NCI-H526 treated with DMSO at 0.1 percent for 48 hours (cell line): Measurements from ENCODE around the gene TBC1D9.
"Not testable (repeated sequence)": the region's sequence is repeated elsewhere in the genome, so short reads cannot be mapped to it uniquely, and the experiment has no call there.

Experiments
- DNase-seq: peaks from one replicate; lab custom pipeline; 2025; lab: John Stamatoyannopoulos, UW

TBC1D9 gene

DNA sequence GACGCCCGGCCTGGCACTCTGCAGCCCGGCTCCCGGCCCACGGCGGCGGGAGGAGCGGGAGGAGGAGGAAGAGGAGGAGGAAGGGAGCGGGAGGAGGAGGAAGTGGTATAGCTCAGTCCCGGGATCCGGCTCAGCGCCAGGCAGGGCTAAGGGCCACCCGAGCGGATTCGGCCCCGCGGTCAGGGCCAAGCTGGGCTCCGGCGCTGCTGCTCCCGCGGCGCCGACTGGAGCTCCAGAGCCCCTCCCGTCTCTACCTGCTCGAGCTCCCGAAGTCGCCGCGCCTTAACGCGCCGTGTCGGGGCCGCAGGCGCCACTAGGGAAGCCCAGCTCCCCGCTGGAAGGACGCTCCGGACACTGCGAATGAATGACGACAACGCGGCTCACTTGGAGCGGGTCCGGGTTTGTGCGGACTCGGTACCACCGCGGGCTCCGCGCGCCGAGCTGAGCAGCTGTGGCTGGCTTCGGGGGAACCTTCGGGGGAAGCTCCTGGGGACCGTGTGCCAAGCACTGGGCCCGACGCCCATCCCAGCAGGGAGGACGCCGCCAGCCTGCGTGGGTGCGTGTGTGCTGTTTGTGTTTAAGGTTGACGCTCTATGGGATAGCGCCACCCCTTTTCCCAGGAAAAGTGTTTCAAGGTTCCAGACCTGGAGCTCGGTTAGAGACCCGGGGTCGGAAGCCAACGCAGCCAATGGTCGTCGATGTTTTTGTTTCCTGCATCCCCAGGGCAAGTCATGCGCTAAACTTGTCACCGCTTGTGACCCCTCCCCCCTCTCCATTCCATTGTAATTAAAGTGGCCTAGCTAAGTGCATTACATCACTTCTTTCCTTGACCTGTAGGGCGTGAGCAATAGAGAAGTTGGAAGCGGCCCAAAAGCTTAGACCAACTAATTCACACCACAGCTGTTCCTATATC, at the start of gene TBC1D9:
TBC1D9 (minus strand) TSS at position 67 of the 913 bp plus-strand sequence. CDS start 340 bp downstream, outside the sequence.
- DNase-seq: peak; percentile 89

DNA sequence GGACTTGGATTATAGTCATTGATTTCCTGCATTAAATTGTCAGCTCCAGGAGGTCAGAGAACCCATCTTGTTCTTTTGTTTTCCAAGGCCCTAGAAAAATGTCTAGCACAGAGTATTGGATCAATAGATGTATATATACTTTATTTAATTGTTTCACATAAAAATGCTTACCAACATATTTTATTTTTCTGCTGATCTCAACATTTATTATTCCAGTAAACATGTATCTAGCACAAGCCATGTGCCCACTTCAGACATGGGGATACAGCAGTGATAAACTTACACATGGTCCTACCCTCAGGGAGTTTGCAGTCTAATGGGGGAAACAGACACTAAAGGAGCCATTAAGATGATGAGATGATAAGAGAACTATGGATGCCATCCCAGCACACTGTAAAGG, 49.1 kb upstream of the TBC1D9 start:
- no peak for DNase-seq

DNA sequence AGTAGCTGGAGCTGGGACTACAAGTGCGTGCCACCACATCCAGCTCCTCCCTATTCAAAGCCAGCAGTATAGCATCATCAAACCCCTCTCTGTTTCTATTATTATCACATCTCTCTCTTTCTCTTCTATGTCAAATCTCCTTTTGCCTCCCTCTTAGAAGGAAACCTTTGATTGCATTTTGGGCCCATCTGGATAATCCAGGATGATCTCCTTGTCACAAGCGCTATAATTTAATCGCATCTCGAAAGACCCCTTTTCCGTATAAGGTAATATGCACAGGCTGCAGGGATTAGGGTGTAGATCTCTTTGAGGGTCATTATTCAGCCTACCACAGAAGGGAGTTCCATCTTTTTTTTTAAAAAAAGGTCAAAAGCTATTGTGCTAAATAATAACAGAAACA, 46.4 kb upstream of the TBC1D9 start:
- no peak for DNase-seq

DNA sequence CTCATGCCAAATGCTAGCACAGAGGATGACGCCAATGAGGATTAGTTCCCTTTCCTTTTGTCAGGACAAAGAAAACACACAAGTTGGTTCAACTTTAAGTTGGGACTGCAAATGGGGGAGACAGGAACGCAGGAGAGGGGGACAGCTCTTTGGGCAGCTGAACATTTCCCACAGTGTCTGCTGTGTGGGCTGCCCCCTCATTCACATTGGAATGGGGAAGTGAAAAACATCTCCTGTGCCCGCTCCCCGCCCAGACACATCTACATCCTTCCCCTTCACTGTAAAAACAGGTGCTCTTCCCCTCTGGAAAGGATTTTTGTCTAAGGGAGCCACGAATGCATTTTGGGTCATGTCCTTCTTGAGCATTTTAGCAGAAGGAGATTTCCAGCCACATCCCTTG, 44.5 kb upstream of the TBC1D9 start:
- DNase-seq: no peak

DNA sequence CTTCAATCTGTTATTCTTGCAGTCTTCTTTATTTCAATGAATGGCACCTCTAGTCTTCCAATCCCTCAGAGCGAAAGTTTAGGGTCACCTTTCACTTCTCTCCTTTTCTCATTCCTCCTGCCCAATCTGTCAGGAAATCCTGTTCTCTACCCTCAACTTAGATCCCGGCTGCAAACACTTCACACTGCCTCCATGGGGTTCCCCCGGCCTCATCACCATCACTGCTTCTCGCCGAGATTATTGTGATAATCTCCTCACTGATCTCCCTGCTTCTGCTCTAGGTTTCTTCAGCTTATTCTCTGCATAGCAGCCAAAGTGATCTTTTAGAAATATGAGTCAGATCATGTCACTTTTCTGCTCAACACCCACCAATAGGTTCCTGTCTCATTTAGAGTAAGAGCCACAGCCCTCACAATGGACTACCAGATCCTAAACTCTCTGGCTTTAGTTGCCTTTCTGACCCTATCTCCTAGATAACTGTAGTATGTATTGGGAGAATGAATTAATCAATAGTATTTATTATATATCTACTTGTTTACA, 43.6 kb upstream of the TBC1D9 start:
- no peak for DNase-seq

DNA sequence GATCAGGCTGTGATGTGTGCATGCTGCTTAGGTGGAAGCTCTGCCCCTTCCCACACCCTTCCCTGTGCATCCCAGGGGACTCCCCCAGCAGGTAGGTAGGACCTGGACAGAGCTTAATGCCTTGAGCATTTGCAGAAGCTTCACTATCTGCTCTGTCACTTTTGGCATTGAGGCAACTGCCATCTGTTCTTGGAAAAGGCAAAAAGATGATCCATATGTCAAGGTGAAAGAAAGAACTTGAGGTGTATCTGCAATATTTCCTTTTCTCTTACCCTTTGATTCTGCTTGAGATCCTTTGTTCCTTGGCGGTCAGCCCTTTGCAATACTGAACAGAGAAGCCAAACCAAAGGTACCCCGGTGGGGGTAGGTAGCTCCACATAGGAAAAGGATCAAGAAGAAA, 37.1 kb upstream of the TBC1D9 start:
- no peak for DNase-seq

DNA sequence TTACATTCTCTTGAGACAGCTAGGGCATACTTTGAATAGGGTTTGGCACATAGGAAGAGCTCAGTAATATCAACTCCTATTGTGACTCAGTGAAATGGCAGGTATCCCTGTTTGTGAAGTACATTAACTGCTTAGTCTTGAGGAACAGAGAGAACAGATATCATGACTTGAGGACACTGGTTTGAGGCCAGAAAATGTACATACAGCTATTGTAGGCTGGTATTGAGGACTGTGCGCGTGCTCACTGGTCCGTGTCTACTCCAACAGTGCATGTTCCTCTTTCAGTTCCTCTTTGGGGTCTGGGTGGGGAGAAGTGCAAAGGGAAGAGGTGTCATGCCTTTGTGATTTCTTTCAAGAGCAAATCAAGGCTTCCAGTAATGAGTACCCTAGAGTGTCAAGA, 34.6 kb upstream of the TBC1D9 start:
- DNase-seq: no peak

DNA sequence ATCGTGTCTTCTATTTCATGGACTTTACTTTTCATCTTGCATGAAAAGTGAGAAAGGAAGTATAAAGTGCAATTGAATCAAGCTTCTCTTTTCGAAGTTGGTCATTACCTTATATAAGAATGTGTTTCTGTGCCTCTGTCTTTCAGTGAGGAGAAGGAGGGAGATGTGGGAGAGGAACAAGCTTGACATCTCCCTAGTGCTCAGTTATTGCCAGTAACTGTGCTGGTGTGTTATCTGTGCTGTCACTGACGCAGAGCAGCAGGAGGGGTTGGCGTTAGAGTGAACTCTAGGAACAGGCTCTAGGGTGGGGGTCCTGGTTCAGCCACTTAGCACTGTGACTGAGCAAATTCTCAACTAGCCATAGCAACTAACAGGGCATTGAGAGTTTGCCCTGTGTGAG, 34.0 kb upstream of the TBC1D9 start:
- DNase-seq: no peak

DNA sequence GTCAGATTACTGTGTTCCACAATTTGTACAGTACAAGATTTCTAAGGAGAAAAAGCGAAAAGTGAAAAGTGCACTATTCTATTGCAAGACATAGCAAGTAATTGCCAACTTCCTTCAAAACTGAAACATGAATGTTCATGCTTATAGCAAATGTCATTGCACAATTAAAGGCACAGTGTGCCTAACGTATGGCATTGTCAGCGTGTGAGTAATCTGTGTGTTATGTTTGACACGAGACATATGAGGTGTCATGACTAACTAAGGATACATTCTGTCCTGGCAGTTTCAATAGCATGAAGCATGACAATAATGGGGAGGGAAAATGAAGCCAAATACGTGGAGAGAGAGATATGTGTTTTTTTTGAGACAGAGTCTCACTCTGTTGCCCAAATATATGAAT, 33.6 kb upstream of the TBC1D9 start:
- DNase-seq: no peak

DNA sequence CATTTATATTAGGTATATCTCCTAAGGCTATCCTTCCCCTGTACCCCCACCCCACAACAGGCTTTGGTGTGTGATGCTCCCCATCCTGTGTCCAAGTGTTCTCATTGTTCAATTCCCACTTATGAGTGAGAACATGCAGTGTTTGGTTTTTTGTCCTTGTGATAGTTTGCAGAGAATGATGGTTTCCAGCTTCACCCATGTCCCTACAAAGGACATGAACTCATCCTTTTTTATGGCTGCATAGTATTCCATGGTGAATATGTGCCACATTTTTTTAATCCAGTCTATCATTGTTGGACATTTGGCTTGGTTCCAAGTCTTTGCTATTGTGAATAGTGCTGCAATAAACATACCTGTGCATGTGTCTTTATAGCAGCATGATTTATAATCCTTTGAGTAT, 26.6 kb upstream of the TBC1D9 start:
- not testable (repeated sequence) for DNase-seq

DNA sequence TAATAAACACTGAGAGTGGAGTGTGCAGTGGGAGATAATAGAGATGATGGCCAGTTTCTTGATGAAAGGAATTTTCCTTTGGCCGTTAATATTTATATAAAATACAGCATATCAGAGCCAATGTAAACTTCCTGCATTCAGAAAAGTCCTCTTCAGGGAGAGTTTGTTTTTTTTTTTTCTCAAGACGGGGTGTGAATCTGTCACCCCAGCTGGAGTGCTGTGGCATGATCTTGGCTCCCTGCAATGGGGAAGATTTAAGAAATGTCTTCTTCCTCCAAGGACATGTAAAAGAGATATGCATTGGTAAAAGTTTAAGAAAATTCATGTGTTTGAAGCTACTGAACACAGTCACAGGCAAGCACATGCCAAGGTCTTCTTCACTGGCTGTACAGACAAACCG, 25.4 kb upstream of the TBC1D9 start:
- no peak for DNase-seq

DNA sequence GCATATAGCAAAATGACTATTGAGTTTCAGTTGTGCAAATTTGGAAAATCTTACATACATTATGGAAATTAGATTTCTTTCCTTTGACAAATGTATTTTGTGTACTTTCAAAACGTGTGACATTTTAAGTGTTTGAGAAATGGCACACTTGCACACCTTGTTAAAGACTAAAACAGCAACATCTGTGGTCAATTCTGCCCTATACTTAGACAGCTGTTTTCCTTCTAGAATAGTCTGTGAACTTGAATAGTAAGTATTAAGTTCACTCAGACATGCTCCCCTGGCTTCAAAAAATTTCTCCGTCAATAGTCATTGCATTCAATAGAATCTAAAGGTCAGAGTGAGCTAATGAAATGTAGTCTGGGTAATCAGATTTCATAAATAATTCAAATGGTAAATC, 21.7 kb upstream of the TBC1D9 start:
- no peak for DNase-seq

DNA sequence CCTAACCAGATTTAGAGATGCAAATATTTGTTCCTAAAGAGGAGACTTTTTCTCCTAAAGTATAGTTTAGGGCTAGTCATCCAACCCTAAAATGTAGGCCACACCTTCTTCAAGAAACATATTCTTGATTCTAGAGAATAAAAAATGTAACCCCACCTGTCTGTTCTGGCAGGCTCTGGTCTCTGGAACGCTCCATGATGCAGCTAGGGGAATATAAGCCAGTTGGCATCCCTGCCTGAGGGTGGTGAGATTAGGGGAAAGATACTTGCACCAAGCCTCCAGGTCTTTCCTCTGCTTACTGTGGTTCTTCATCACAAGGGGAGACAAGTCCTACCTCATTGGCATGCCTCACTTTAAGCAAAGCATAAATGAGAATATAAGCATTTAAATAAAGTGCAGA, 21.2 kb upstream of the TBC1D9 start:
- no peak for DNase-seq

DNA sequence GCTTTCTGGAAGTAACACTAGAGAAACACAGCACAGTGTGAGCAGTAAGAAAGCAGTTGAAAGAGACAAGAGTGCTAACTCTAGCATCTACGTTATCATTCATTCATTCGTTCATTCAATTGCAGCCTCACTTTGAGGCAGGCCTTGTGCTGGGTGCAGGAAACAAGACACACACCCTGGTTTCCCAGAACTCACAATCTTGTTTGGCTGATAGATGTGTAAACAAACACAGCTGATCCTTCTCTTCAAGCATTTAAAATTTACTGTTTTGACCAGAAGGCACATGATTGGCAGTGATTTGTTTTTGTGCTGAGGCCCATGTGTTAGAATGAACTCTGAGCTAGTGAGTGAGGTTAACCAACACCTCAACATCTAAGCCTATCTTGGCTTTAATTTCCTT, 20.4 kb upstream of the TBC1D9 start:
- DNase-seq: no peak

DNA sequence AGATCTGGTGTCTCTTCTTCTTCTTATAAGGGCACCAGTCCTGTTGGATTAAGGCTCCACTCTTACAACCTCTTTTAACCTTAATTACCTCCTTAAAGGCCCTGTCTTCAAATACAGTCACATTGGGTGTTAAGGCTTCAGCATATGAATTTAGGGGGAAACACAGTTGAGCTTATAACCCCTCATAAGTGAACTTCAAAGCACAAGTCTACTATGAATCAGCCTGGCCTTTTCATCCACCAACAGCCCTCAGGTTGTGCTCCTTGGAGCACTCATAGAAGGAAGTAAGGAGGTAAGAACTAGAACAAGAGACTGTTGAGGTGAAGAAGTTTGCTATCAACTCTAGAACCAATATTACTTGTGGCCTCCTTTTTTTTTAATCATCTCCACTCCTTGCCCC, 18.8 kb upstream of the TBC1D9 start:
- no peak for DNase-seq

DNA sequence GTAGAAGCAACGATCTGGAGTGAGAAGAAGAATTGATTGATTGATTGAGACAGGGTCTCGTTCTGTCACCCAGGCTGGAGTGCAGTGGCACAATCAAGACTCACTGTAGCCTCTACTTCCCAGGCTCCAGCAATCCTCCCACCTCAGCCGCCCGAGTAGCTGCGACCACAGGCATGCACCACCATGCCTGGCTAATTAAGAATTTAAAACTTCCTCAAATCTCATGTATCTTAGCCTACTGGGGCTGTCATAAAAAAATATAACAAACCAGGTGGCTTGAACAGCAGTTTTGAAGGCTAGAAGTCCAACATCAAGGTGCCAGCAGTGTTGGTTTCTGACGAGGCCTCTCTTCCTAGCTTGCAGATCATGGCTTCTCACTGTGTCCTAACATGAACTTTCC, 18.3 kb upstream of the TBC1D9 start:
- no peak for DNase-seq

DNA sequence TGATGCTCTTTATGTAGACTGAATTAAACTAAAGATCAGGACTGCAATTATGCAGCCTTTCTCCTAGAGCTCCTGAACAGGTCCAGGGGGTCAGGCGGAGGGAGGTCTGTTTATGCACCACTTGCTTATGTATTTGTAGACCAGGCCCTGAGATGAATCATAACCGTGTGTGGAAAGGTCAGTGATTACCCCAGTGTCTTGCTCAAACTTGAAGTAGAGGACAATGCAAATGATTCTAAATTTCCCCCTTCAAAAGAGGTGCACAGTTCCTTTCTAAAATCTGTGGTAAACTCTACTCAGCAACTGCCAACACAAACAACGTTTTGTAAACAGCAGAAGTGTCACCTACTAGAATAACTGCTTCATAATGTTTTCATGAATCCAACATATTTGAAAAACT, 13.0 kb upstream of the TBC1D9 start:
- DNase-seq: no peak

DNA sequence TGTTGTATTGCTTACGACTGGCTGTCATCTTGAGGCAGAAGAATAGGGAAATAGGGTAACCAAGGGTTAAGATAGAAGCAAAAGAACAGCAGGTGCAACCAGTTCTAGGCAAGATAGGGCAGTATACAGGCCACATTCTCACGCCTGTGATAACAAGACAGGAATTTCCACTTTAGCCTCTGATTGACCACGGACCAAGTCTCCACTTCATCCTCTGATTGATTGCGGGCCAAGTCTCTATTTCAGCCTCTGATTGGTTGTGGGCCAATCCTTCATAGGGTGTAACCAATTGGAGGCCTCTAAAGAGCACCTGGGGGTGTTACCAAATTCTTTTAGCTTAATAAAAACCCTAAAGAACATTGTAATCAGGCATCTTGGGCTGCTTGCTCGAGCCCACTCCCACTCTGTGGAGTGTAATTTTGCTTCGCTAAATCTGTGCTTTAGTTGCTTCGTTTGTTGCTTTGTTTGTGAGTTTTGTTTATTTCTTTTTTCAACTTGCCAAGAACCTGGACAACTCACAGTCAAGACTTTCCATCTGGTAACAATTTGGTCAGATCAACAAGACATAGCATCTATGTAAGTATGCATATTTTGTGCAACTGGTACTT, 8.7 kb upstream of the TBC1D9 start:
- DNase-seq: no peak

DNA sequence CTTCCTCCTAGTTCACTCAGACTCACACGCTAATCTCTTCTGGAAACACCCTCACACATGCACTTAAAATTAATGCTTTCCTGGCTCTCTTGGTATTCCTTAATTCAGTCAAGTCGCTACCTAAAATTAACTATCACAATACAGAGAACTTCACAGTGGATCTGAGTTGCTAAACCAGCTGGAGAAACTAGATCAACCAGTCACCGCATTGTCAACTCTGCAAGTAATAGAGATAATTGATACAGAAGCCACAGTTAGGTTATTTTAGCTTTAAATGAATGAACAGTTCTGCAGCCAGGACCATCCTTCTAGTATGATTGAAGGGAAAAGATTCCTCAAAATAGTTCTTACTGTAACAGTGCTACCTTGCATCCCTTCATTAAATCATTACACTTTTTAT, 6.0 kb upstream of the TBC1D9 start:
- DNase-seq: no peak

DNA sequence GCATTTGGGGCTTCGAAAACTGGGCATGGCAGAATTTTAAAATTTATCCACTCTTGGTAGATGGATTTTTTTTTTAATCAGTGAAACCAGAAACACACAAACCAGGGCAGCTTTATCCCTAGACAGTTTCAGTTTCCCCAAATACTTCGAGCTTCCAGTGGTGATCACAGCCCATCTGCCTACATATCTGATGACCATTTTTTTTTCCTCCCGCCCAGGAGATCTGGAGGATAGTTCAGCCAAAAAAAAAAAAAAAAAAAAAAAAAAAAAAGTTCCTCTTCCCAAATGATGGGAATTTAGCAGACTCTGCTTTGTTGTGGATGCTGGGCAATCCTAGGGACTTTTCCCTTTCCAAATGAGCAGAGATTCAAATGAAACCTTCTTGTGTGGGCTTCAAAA, 1.0 kb upstream of the TBC1D9 start:
- no peak for DNase-seq

DNA sequence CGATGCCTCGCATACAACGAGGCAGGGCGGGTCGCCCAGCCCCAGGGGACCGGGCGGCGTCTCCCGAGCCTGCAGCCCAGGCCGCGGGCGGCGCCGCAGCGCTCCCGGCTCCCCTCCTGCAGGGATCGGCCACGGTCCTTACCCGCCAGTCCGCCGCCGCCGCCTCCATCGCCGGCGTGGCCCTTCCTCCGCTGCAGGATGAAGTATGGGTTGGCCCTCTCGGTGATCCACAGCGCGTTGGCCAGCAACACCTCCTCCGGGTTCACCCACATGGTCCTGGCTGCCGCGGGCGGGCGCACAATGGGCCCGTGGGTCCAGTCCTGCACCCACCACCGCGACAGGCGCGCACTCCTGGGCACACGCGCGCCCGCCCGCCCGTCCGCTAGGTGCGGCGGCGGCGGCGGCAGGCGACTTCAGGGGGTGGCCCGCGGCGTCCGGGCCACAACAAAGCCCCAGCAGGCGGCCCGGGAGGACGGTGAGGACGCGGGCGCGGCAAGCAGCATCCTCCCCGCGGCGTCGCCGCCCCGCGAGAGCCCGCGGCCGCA, 339 bp downstream of the TBC1D9 start:
- peak; percentile 80 for DNase-seq

DNA sequence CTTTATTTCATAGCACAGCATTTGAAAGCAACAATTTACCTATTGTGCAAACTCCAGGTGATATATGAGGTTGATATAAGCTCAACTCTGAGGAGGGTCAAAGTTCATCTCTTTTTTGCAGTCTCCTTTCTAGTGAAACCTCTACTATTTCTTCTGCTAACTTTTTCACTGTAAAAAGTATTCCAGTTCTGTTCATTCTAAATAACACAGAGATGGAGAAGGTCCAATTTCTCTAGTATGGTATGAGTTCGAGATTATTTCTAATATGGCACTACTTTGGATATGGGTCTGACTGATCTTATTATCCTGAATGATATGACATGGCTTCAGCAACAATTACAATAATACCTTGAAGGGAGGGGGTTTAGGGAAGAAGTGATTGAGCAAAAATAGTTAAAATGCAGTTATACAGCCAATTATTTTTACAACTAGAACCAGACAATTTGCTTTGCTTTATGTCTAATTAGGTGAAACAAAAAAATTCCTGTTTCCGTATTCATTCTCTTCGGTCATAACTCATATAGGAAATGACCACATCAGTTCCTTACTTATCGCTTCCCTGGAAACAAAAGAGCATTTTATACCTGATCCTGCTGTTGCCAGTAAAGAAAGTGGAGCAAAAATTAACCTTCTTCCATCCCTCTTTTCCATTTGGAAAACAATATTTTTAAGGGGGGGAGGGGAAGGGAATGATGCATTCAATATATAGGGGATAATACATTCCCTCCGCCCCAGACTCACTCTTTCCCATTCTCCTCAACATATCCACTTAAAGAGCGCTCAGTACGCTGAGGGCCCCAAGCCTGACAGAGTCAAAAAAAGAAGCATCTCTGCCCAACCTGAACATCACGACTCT, 1.0 kb downstream of the TBC1D9 start:
- peak; percentile 62 for DNase-seq
